NCI-H2227 treated with DMSO at 0.1 percent for 48 hours (cell line): ENCODE measurements around the gene ISLR.

ENCODE experiments used
- DNase-seq: peaks from one replicate; lab custom pipeline; 2025; lab: John Stamatoyannopoulos, UW

The ISLR gene

GRCh38 chr15:74194572-74195559 lies 21.4 kb downstream of the ISLR start:
- DNase-seq = no peak

GRCh38 chr15:74196175-74196574 lies 22.7 kb downstream of the ISLR start:
- no peak for DNase-seq

GRCh38 chr15:74197176-74197965 lies 23.9 kb downstream of the ISLR start:
- DNase-seq = no peak

GRCh38 chr15:74199297-74199652 lies 25.8 kb downstream of the ISLR start:
- DNase-seq = no peak

GRCh38 chr15:74200412-74200815 lies 26.9 kb downstream of the ISLR start:
- no peak for DNase-seq

GRCh38 chr15:74200871-74201419 lies 27.4 kb downstream of the ISLR start:
- DNase-seq = no peak

- no peak for DNase-seq
Measured at GRCh38 chr15:74201710-74202420, 28.4 kb downstream of the ISLR start.

- peak; percentile 90 for DNase-seq
Measured at GRCh38 chr15:74202452-74203401, 29.2 kb downstream of the ISLR start, which contains the start of gene STRA6. TSS of gene STRA6 (minus strand) at chr15:74202787. CDS start at chr15:74202267, 520 bp downstream.

GRCh38 chr15:74203914-74204431 lies 30.5 kb downstream of the ISLR start:
- peak; percentile 65 for DNase-seq

GRCh38 chr15:74205582-74205947 lies 32.1 kb downstream of the ISLR start:
- DNase-seq = no peak

- no peak for DNase-seq
Measured at GRCh38 chr15:74206801-74207281, 33.3 kb downstream of the ISLR start.

- DNase-seq = no peak
Measured at GRCh38 chr15:74207652-74208440, 34.3 kb downstream of the ISLR start.

GRCh38 chr15:74208496-74208895 lies 35.0 kb downstream of the ISLR start:
- DNase-seq = no peak

GRCh38 chr15:74208901-74209559 lies 35.5 kb downstream of the ISLR start:
- DNase-seq = no peak

GRCh38 chr15:74209560-74209958 lies 36.0 kb downstream of the ISLR start:
- no peak for DNase-seq

GRCh38 chr15:74209997-74210671 lies 36.6 kb downstream of the ISLR start:
- no peak for DNase-seq

GRCh38 chr15:74210729-74211128 lies 37.2 kb downstream of the ISLR start:
- DNase-seq = no peak

- no peak for DNase-seq
Measured at GRCh38 chr15:74211656-74212055, 38.1 kb downstream of the ISLR start.
